ENCODE measurements around the gene MAPKAPK2.
"Not testable (repeated sequence)": the region's sequence is repeated elsewhere in the genome, so short reads cannot be mapped to it uniquely, and the experiment has no call there.

The MAPKAPK2 gene

DNA sequence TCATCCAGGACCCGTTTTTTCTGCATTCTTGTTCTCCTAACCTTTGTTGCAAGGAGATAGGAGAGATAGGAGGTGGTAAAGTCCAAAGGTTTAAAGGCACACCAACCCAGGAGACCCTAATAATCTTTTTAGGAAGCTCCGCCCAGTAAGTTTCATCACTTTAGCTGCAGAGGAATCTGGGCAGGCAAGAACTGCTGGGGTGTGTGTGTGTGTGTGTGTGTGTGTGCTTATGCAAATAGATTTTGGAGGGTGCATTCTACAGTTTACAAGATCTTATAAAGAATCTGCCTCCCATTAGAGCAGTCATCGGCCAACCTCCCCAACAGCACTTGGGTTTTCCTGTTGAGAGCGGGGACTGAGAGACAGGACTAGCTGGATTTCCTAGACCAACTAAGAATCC lies 91.5 kb downstream of the MAPKAPK2 start:
- H3K36me3 ChIP-seq (ENCODE audit: control insufficient read depth, low read depth, low read length), result no peaks in the 10 kb centered on the region
- H3K9me3 ChIP-seq (ENCODE audit: control insufficient read depth, low read depth, low read length), result no peaks in the 10 kb centered on the region
- no peaks in the 10 kb centered on the region for H3K4me1 ChIP-seq (ENCODE audit: control insufficient read depth, low read depth, low read length)
- H3K27ac ChIP-seq (ENCODE audit: low read length), result no peak overlapping the region
- H3K4me3 ChIP-seq (ENCODE audit: low read length), result no peak overlapping the region
- H3K9ac ChIP-seq (ENCODE audit: low read length), result no peak overlapping the region
- no peaks in the 10 kb centered on the region for H3K27me3 ChIP-seq (ENCODE audit: control insufficient read depth, insufficient read depth, low read length)

DNA sequence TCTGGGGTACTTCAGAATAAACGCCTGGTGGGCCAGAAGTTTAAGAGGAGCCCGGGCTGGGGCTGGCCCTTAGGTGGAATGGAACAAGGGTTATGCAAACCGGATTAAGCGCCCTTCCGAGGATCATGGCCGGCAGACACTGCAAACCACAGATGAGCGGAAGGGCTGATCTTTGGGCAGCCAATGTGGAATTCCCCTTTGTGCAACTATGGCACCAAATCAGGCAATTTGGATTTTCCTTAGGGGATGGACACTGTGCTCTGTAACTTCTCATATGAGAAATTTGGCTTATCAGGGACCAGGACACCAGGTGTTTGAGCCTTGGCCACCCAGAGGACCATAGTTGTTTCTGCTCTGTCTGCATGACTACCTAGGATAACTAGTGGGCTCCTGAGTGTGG lies 93.3 kb downstream of the MAPKAPK2 start:
- Histone ChIP-seq H3K27me3 (ENCODE audit: control insufficient read depth, insufficient read depth, low read length) (no peaks in the 10 kb centered on the region), H3K9ac (ENCODE audit: low read length) (no peak overlapping the region), H3K4me1 (ENCODE audit: control insufficient read depth, low read depth, low read length) (no peaks in the 10 kb centered on the region), H3K27ac (ENCODE audit: low read length) (no peak overlapping the region), H3K9me3 (ENCODE audit: control insufficient read depth, low read depth, low read length) (no peaks in the 10 kb centered on the region), H3K36me3 (ENCODE audit: control insufficient read depth, low read depth, low read length) (no peaks in the 10 kb centered on the region), H3K4me3 (ENCODE audit: low read length) (no peak overlapping the region)

DNA sequence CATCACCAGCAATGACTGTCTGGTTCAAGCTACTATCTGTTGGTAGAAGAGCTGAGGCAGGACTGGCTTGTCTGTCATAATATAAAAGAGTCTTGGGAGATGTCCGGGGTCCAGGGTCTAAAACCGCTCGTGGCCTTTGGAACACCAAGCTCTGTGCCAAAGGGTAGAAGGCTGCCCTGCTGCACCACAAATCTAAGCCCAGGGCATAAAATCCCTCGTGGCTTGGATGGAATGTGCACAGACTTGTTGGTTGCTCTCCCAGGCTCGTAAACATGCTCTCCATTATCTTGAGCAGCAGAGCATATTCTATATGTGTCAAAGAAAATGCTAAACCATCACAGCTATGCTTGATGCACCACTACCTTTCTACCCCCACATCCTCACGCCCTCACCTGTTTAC lies 94.2 kb downstream of the MAPKAPK2 start:
- not testable (repeated sequence) for H3K4me3 ChIP-seq (ENCODE audit: low read length); H3K27me3 ChIP-seq (ENCODE audit: control insufficient read depth, insufficient read depth, low read length); H3K36me3 ChIP-seq (ENCODE audit: control insufficient read depth, low read depth, low read length); H3K9me3 ChIP-seq (ENCODE audit: control insufficient read depth, low read depth, low read length); H3K9ac ChIP-seq (ENCODE audit: low read length); H3K27ac ChIP-seq (ENCODE audit: low read length); H3K4me1 ChIP-seq (ENCODE audit: control insufficient read depth, low read depth, low read length)

DNA sequence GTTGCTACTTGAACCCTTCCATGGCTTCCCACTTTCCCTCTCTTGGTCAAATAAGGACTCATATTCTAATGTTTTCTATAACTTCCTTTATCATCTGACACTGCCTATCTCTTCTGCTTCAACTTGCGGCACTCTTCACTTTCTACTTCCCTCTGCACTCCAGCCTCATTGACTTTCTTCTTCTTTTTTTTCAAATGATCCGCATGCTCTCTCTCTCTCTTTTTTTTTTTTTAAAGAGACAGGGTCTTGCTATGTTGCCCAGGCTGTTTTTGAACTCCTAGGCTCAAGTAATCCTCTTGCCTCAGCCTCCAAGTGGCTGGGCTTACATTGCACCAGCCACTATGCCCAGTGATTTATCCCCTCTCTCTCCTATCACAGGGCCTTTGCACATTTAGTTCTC lies 94.9 kb downstream of the MAPKAPK2 start:
- H3K4me1 ChIP-seq (ENCODE audit: control insufficient read depth, low read depth, low read length), result no peaks in the 10 kb centered on the region
- H3K4me3 ChIP-seq (ENCODE audit: low read length), result no peak overlapping the region
- H3K36me3 ChIP-seq (ENCODE audit: control insufficient read depth, low read depth, low read length), result no peaks in the 10 kb centered on the region
- H3K9ac ChIP-seq (ENCODE audit: low read length), result no peak overlapping the region
- H3K27ac ChIP-seq (ENCODE audit: low read length), result no peak overlapping the region
- no peaks in the 10 kb centered on the region for H3K9me3 ChIP-seq (ENCODE audit: control insufficient read depth, low read depth, low read length)
- H3K27me3 ChIP-seq (ENCODE audit: control insufficient read depth, insufficient read depth, low read length), result no peaks in the 10 kb centered on the region

DNA sequence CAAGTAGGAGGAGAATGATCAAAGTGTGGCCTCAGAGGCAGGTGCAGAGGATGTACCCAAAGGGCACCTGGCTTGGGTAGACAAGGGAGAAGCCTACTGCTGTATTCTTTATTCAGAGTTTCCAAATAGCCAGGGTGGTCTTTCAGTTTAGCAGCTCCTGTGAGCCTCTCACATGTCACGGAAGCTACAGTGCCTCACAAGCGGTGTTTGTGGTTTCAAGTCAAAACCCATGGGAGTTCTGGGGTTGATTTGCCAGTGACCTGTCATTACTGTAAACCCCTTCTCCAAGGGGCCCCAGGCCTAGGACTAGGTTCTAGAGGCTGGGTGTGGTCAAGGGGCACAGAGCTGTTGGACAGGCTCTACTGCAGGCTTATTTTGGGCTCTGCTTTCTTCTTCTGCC lies 97.7 kb downstream of the MAPKAPK2 start:
- Histone ChIP-seq H3K9ac (ENCODE audit: low read length) (no peak overlapping the region), H3K36me3 (ENCODE audit: control insufficient read depth, low read depth, low read length) (no peaks in the 10 kb centered on the region), H3K27ac (ENCODE audit: low read length) (no peak overlapping the region), H3K27me3 (ENCODE audit: control insufficient read depth, insufficient read depth, low read length) (no peaks in the 10 kb centered on the region), H3K4me1 (ENCODE audit: control insufficient read depth, low read depth, low read length) (no peaks in the 10 kb centered on the region), H3K9me3 (ENCODE audit: control insufficient read depth, low read depth, low read length) (no peaks in the 10 kb centered on the region), H3K4me3 (ENCODE audit: low read length) (no peak overlapping the region)

DNA sequence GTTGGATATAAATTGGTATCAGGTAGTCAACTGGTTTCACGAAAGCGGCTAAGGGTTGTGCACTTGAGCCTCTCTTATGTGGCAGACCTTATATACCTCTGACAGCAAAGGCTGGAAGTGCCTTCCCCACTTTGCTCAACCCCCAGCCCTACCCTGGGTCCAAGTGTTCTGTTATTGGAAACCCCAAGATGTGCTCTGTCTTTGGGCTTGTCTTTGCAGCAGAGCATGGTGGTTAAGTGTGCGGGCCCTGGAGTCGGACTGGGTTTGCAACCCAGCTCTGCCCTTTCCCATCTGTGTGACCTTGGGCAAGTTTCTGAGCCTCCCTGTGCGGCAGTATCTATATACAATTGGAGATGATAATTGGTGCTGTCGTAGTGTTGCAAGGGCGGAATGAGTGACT lies 98.8 kb downstream of the MAPKAPK2 start:
- Histone ChIP-seq H3K4me1 (ENCODE audit: control insufficient read depth, low read depth, low read length) (no peaks in the 10 kb centered on the region), H3K9ac (ENCODE audit: low read length) (no peak overlapping the region), H3K27ac (ENCODE audit: low read length) (no peak overlapping the region), H3K36me3 (ENCODE audit: control insufficient read depth, low read depth, low read length) (no peaks in the 10 kb centered on the region), H3K9me3 (ENCODE audit: control insufficient read depth, low read depth, low read length) (no peaks in the 10 kb centered on the region), H3K27me3 (ENCODE audit: control insufficient read depth, insufficient read depth, low read length) (no peaks in the 10 kb centered on the region), H3K4me3 (ENCODE audit: low read length) (no peak overlapping the region)

All from iPS-18a (cell line).